Measurements from ENCODE around the gene YRDC.
A peak's percentile ranks its signal among the peaks of the same experiment; 100 is the strongest.
"Not testable (repeated sequence)": the region's sequence is repeated elsewhere in the genome, so short reads cannot be mapped to it uniquely, and the experiment has no call there.

Gene YRDC

DNA sequence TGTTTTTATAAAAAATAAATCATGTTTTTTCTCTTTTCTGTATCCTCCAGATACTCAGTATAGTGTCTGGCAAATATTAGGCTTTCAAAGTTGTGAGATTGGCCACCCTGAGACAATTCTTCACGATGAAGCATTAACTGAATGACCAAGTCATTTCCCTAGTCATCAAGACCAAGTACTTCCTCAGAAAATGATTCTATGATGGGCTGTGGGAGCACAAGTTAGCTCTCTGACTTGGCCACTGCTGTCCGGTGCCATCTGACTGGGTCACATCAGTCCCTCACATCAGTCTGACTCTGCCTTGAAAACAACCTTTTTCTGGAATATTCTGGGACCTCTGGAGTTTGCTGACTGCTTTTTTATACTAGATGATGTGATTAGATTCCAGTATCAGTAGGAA is 13.5 kb upstream of the YRDC start:
- no peak for DNase-seq

DNA sequence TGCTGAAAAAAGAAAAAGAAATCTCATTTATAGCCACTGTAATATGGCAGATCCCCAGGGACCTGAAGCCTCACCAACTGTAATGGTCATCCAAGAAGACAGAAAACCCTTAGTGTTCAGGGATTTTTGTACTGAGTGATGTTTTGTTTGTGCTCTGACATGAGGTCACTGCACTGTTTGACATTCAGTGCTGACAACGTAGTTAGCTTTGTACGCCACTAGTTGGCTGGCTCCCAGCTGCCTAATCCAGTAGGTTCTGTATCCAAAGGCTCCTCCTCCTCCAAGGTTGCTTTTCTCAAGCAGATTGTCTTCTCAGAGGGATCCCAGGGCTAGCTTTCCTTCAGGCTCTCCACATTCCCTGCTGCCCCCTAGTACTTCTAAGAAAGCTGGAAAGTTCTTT is 9.5 kb upstream of the YRDC start:
- DNase-seq = peak; percentile 67

DNA sequence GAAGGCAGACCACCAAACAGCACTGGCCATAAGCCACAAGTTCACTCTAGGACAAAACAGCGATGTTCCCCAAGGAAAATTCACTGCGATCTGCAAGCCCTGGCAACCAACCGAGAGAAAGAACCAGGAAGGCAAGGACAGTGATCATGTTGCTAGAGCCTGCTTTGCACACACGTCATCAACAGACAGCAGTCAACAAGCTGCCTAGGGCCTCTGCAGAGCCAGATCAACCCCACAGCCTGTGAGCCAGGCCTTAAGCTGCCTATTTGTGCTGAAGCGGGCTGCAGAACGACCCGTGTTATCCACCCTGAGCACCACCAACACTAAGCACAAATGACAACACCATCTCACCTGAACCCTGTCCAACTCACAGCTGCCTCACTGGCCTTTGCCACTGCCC is 6.2 kb upstream of the YRDC start:
- no peak for DNase-seq

DNA sequence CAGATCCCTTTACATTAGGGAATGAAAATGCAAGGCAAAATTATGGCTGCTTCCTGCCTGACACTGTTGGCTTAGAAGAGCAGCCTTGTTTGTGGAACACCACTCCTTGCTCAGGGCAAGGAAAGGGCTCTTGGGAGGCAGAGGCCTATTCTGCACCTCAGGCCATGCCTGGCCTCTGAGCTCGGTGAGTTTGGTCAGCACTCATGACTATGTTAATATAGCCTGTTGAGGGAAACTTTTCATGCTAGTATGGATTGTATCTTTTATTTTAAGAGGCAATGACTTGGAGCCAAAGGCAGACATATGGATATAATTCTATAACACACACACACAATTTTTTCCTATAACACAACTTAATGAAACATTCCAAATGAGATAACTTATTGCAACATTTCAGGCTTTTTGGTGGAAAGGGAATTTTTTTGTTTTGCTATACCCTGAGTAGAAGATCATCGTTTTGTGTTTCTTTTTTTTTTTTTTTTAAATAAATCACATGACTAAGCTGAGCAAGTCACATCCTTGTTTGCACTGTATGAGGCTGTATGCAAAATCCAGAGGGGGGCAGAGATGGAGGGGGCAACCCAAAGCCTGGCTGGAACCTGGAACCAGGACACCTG is 5.6 kb upstream of the YRDC start:
- DNase-seq = no peak

DNA sequence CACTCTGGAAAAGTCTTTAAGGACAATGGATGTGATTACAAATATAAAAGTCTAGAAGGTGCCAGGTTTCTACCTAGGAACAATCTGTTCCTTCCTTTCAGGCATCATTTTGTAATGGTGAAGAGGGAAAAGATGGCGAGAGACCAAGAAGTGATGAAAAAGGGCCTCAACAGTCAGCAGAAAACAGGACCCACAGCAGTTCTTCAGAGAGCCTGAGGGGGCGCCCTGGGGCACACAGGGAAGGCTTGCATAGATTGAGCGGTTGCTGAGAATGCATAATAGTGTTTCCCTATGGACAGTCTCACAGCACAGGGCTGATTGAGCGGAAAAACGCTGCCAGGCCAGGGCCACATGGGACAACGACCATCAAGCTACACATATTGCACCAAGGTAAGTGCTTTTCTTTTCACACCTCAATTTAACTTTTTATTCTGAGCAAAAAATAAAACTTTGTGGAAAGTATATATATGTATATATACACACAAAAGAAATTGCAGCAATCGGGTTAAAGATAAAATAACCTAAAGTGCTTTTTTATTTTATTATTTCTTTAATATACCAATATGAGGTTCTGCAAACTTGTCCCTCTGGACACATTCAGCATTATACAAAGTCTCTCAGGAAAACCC is 3.1 kb upstream of the YRDC start:
- peak; percentile 94 for DNase-seq

DNA sequence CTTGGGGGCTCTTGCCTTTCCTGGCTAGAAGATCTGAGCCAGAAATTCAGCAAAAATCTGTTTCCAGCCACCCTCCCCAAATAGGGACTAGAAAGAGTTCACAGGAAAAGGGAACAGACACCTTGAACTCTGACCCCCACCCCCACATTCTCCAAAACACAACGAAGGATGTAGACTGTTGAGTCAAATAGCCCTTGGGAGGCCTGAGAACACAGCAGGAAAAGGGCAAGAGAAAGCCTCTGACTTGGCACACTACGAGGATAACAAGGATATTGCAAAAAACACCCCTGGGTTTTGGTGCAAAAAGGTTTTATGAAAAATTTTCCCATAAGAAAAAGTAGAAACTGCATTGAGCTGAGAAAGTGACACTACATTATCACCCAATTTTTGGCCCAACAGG is 1.9 kb upstream of the YRDC start:
- DNase-seq = no peak

DNA sequence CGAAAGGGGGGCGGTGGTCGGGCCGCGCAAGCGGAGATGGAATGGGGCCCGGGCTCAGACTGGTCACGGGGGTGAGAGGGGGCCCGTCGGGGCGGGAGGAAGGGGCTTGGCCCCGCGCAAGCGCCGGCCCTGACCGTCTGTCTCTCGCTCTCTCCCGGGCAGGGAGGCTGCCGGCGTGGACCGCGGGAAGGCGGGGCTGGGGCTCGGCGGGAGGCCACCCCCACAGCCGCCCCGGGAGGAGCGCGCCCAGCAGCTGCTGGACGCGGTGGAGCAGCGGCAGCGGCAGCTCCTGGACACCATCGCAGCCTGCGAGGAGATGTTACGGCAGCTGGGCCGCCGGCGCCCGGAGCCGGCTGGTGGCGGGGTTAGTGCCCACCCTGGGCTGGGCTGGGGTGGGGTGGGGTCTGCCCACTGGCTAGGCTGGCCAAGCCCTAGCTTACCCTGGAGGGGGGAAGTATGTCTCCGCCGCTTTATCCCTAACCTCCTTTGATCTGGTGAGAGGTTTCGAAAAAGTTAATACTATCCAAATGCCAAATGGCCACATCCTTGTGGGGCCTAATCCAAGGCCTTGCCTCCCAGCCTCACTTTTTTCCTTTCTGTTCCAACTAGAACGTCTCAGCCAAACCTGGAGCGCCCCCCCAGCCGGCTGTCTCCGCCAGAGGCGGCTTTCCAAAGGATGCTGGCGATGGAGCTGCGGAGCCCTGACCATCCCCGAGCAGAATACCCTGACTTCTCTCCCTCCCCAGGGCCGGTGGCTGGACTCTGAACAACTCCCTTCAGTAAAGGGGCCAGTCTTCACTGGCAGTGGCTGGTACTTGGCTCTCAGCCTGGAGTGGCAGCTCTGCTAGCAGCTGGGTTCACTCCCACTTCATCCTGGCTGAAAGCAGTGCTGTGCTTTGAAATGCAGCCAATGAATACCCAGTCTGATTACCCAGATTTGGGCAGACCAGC is 636 bp upstream of the YRDC start:
- peak; percentile 96 for DNase-seq

DNA sequence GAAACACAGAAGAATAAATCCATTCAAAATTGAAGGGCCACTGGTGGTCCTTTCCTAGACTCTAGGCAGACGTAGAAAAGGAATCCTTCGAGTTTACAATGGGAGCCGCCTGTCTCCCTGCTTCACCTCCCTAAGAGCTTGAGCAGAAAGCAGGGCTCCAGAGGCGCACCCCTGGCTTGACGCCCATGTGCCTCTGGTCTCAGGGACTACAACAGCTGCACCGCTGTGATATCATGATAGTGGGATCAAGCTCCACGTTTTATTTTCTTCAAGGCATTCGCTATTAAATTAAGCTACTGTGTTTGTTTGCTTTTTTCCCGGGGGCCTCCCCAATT is 821 bp downstream of the YRDC start:
- no peak for DNase-seq

DNA sequence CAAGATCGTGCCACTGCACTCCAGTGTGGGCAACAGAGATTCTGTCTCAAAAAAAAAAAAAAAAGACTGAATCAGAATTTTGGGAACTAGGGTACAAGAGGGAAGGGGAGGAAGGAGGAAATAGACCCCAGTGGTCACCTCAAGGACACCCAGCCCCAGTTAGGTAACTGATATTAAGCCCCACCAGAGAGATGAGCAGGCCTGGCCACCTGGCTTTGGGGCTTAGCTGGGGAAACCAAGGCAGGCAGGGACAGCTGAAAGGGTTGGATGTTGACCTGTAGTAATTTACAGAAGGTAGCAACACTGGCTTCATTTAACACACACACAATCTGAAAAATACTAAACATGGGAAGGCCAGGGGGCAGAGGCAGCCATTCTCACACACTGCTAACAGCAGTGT is 5.6 kb downstream of the YRDC start:
- no peak for DNase-seq

DNA sequence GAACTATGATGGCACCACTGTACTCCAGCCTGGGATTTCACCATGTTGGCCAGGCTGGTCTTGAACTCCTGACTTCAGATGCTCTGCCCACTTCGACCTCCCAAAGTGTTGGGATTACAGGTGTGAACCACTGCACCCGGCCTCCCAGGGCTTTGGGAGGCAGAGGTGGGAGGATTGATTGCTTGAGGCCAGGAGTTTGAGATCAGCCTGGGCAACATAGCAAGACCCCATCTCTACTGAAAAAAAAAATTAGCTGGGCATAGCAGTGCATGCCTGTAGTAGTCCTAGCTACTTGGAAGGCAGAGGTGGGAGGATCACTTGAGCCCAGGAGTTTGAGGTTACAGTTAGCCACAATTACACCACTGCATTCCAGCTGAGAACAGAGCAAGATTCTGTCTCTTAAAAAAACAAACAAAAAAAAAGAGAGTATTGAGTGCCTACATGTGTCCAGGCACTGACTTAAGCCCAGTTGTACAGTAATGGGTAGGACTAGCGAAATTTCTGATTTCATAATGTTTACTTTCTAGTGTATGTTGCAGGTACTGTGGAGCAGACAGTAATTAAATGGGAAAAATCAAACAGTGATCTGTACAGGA is 10.2 kb downstream of the YRDC start:
- no peak for DNase-seq

DNA sequence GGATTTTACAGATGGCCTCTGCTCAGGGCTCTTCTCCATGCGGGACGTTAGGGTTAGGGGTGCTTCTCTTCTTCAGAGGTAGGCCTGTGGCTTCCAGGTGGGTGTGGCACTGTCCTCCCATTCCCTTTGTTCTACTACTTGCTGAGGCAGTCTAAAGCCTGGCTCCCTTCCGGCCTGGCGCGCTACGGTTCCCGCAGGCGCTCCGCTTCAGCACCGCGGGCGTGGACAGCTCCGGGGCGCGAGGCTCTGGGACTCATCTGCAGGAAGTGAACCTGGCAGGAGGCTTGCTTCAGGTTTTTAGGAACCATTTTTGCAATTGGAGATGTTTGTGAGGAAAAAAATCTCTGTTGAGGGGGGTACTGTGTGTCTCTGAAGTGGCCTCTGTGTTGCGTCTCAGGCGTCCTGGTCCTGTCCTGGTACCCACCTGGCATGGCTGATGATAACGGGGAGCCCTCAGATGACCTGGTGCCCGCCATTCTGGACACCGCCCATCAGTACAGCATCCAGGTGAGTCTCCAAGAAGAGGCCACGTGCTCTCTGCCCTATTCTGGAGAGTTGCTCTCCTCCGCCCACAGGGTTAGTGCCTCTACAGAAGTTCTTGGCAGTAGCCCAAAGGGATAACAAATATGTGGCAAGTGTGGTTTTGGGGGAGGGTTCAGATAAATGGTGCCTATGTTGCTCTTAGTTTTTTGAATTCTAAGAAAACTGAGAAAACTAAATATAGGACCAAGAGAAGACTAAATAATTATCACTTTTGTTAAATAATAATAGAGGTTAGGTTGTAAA is 12.5 kb downstream of the YRDC start:
- DNase-seq = peak; percentile 65

DNA sequence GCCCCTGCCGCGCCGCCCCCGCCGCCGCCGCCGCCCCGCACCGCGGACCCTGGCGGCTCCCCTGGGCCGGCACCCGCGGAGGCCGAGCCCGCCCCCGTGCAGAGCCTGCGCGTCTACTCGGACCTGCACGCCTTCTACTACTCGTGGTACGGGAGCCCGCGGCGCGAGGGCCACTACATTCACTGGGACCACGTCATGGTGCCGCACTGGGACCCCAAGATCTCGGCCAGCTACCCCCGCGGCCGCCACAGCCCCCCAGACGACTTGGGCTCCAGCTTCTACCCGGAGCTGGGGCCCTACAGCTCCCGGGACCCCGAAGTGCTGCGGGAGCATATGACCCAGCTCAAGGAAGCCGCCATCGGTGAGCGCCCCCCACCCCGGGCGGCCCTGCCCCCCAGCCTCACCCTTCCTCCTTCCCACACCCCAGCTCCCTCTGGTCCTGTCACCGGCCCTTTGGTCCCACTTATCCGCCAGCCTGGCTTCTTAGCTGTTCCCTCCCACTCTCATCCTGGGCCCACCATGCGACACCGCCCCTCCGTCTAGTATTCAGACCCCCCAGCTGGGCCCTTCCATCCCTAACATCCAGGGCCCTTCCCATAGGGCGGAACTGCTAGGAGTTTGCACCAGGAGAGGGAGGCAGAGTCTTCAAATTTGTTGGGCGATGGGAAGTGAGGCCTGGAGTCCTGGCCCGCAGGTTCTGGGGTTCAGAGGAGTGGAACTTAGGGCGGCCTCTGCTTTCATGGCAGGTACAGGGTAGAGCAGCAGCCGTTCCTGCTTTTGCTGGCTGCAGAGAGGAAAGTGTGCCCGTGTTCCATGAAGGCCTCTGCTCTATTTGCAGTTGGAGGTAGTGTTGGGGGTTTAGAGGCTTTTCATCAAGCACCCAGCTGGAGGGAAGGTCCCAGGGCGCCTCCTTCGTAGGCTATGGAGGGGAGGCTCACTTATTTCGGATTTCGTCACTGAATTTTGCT is 13.4 kb downstream of the YRDC start:
- no peak for DNase-seq

DNA sequence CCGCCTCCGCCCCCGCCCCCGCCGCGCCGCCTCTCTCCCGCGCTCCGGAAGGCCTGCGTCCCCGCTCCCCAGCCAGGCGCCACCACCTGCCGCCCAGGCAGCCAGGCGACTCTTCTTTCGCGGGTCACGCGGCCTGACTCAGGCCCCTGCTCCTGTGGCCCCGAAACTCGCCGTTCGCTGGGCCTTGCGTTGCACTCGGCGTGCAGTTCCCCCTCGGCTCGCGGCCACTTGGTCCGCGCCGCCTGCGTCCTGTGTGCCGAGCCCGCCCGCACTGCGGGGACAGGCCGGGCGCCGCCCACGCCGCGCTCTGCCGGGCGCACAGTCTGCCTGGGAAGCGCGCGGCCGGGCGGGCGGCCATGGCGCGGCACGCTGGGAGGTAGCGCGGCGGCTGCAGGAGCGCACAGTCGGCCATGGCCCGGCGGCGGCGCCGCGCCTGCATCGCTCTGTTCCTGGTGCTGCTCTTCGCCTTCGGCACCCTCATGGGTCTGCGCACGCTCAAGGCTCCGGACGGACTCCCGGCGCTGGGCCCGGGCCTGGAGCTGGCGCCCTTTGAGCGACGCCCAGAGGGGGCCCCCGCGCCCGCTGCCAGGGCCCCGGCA is 14.1 kb downstream of the YRDC start, which contains the start of gene MANEAL:
MANEAL (plus strand) TSS at position 75 of the 599 bp plus-strand sequence; CDS start at position 411, 336 bp downstream.
- DNase-seq = peak; percentile 82

DNA sequence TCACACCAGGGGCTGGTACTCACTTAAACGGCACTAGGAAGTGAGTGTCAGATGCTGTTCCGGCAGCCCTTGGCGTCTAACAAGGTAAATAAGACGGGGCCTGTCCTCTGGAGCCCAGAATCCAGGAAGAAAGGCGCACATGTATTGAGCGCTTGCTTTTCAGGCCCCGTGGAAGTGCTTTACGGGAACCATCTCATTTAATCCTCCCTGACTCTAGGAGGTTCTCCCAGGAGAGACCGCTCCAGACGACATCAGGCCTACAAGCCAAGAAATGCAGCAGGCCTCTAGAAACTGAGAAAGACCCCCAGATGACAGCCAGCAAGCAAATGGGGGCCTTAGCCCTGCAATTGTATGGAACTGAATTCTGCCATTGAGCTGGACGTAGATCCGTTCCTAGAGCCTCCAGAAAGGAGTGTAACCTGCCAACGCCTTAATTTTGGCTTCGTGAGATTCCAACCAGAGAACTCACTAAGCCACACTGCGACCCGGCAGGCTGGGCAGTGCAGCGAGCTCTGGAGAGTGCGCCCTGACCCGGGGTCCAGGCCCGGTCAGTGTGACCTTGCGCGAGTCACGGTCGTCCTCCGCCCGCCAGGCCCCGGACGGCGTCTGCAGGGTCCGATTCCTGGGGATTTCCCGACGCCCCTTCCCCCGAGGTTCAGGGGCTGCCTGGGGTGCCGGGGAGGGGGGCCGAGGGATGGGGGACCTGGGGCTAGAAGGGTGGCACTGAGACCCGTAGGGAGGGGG is 14.9 kb downstream of the YRDC start:
- no peak for DNase-seq

DNA sequence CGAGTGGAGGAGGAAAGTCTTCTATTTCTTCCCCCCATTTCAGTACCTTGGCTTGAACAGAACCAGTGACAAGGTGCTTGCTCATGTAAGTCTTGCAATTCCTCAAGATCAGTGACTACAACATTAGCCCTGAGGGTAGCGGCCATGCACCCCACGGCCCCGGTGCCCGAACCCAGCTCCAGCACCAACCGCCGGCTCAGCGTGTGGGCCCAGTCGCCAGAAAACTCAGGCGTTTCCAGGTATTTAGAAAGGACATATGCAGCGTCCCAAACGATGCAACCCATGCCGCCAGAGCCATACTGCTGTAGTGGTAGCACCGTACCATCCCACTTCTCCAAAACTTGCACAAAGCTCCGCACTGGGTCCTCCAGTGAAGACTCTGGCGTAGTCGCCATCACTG is 25.5 kb downstream of the YRDC start:
- no peak for DNase-seq

DNA sequence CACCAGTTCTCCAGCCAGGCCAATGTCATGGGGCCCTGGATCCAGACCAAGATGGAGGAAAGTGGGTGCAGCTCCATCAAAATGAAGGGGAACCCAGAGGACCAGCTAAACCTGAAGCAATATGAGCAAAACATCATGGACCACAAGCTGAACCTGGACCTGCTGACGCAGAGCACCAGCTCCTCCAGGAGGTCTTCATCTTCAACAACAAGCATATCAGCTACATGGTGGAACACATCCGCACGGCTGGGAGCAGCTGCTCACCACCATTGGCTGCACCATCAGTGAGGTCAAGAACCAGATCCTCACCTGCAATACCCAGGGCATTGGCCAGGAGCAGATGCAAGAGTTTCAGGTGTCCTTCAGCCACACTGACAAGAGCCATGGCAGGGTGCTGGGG is 29.4 kb downstream of the YRDC start:
- DNase-seq = no peak

DNA sequence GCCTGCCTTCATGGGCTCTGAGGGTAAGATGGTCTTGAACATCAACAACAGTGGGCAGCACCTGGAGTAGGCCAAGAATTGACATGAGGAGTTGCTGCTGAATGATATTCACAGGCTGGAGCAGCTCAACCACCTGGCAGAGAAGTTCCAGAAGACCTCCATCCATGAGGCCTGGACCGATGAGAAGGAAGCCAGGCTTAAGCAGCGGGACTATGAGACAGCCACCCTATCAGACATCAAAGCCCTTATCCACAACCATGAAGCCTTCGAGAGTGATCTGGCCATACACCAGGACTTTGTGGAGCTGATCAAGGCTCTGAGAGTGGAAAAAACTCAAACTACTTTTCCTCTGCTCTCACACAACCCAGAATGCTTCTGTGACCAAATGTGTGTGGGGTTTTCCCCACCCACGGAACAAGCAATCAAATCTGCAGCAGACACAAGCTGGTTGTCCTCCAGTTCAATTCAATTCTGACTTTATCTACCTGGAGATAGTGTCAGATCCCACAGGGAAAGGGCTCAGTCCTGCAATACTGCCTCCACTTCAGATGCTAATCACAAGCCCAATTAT is 31.0 kb downstream of the YRDC start:
- no peak for DNase-seq

DNA sequence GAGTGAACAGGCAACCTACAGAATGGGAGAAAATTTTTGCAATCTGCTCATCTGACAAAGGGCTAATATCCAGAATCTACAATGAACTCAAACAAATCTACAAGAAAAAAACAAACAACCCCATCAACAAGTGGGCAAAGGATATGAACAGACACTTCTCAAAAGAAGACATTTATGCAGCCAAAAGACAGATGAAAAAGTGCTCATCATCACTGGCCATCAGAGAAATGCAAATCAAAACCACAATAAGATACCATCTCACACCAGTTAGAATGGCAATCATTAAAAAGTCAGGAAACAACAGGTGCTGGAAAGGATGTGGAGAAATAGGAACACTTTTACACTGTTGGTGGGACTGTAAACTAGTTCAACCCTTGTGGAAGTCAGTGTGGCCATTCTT is 36.6 kb downstream of the YRDC start:
- DNase-seq = not testable (repeated sequence)

DNA sequence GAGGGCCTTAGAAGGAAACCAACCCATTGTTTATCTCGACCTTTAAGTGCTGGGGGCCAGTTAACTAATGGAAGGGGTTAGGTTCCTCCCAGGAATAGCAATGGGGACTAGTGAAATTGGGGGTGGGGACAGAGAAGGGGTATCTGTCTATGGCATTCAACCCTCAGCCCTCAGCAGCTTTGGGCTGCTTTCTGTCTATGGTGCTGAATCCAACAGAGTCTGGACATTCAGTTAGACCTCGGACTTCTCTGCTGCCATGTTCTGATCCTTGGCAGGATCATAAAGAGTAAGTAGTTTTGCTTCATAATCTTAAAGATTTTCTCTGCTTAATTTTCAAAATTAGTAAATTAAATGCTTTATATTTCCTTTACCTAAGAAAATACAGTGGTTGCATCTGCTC is 40.5 kb downstream of the YRDC start:
- no peak for DNase-seq

Measured in NCI-H2029 (cell line).